ENCODE measurements around the gene TSEN2.

GRCh38 chr3:12501360-12502020, 17.2 kb downstream of the TSEN2 start:
- TF ChIP-seq CTCF (conservative IDR thresholded peaks at IDR 0.05; ENCODE audit: low read depth, low read length) (no peak), POLR2A (IDR thresholded peaks at IDR 0.05; ENCODE audit: low read depth, low read length) (no peak), USF2 (IDR thresholded peaks at IDR 0.05; ENCODE audit: low read depth, low read length) (peak; percentile 40; the same call in 1 of the 2 replicates), SMC3 (IDR thresholded peaks at IDR 0.05; ENCODE audit: low read depth, low read length) (no peak), ELK1 (IDR thresholded peaks at IDR 0.05; ENCODE audit: borderline replicate concordance, low read depth, low read length) (no peak), RAD21 (IDR thresholded peaks at IDR 0.05; ENCODE audit: low read length) (no peak), MAFK (IDR thresholded peaks at IDR 0.05; ENCODE audit: low read depth, low read length) (no peak), MXI1 (IDR thresholded peaks at IDR 0.05; ENCODE audit: borderline replicate concordance, low read depth, low read length) (no peak), NFE2L2 (IDR thresholded peaks at IDR 0.05; ENCODE audit: low read depth, low read length) (no peak), RFX5 (IDR thresholded peaks at IDR 0.05; ENCODE audit: low read depth, low read length) (no peak)

Data from IMR-90 (cell line).